Kidney (tissue), 14 donors: ENCODE results near the gene PSMC5. TPM values are rescaled to one million over a fixed set of nuclear protein-coding genes. Genes with fewer than 3 reads are reported as not detected.

ENCODE experiments used
- DNase-seq, 5 donors: peaks; one replicate each; pipeline ENCODE4 v3.0.0-alpha.2; 2013 to 2020
- FAIRE-seq: peaks from 2 replicates; lab custom pipeline; 2012; peaks lifted over from hg19 to GRCh38; lab: Jason Lieb, UNC
- H3K27ac ChIP-seq, 2 donors: one replicate each; pipeline ENCODE4 v1.7.0; 2013; ENCODE audit warnings: low read depth in 2 of 2, low read length in 2 of 2, inconsistent platforms in 1 of 2
- H3K27me3 ChIP-seq: one replicate; pipeline ENCODE4 v1.7.1; 2013; ENCODE audit warnings: low read length, inconsistent platforms; ENCODE audit not compliant: control insufficient read depth, insufficient read depth
- H3K36me3 ChIP-seq, 3 donors: one replicate each; pipeline versions ENCODE4 v1.7.0 to v1.7.1; 2013; ENCODE audit warnings: low read length in 3 of 3, control low read depth in 1 of 3, inconsistent platforms in 1 of 3; ENCODE audit not compliant: insufficient read depth in 3 of 3, control insufficient read depth in 2 of 3
- H3K4me1 ChIP-seq, 3 donors: one replicate each; pipeline versions ENCODE4 v1.7.0 to v1.7.1; 2013; ENCODE audit warnings: low read length in 3 of 3, inconsistent platforms in 1 of 3, low read depth in 1 of 3; ENCODE audit not compliant: control insufficient read depth in 2 of 3, insufficient read depth in 2 of 3
- H3K4me3 ChIP-seq, 3 donors: one replicate each; pipeline versions ENCODE4 v1.7.0 to v1.8.1; 2013; ENCODE audit warnings: low read length in 3 of 3, control low read depth in 1 of 3, inconsistent platforms in 1 of 3
- H3K9ac ChIP-seq, 3 donors: one replicate each; pipeline versions ENCODE4 v1.7.0 to v1.7.1; 2013; ENCODE audit warnings: low read length in 3 of 3, control low read depth in 1 of 3, inconsistent platforms in 1 of 3
- H3K9me3 ChIP-seq, 3 donors: one replicate each; pipeline versions ENCODE4 v1.7.0 to v1.7.1; 2013; ENCODE audit warnings: low read length in 3 of 3, control low read depth in 1 of 3, inconsistent platforms in 1 of 3; ENCODE audit not compliant: control insufficient read depth in 2 of 3, insufficient read depth in 1 of 3
- intact Hi-C: fragments of 100-400 bp; cut with DNase I; formaldehyde crosslinking; loops from one replicate; pipeline ENCODE4 v1.11.1; 2022
- polyA plus RNA-seq: library from polyadenylated mRNA; stranded (reverse); fragments of 350-450 nt; fragmentation: Illumina TruSeq; extraction: RNeasy Lipid Tissue Mini Kit (QIAGEN cat#74804); gene quantifications from one replicate; pipeline ENCODE4 v1.2.3, GENCODE V29; 2014; ENCODE audit warnings: low read depth, low replicate concordance; ENCODE audit not compliant: insufficient read depth
- total RNA-seq: library from RNA; stranded (reverse); fragmentation: NEBNext Ultra II Directional; extraction: Animal tissue kit (Norgen Biotek cat#: 25700); gene quantifications from one replicate; pipeline ENCODE4 v1.2.1, GENCODE V29; 2021
- TF ChIP-seq, protein P1 (sequence below): IDR thresholded peaks from 3 replicates; pipeline ENCODE4 v1.5.1; 2012; ENCODE audit warnings: mild to moderate bottlenecking, moderate library complexity, borderline replicate concordance; ENCODE audit not compliant: insufficient read depth; ENCODE audit errors: extremely low read depth
- donor health status: control.
- donor health status: control.
- donor health status: control.
- donor health status: control.
- donor health status: control.
- donor health status: DM: yes; HTN: yes; CAD: no.
- donor health status: Normal renal cell carcinoma (clear cell type).

PSMC5 gene
- total and polyA plus RNA-seq, 2 donors from 2014 or later: 145 to 247 TPM

DNA sequence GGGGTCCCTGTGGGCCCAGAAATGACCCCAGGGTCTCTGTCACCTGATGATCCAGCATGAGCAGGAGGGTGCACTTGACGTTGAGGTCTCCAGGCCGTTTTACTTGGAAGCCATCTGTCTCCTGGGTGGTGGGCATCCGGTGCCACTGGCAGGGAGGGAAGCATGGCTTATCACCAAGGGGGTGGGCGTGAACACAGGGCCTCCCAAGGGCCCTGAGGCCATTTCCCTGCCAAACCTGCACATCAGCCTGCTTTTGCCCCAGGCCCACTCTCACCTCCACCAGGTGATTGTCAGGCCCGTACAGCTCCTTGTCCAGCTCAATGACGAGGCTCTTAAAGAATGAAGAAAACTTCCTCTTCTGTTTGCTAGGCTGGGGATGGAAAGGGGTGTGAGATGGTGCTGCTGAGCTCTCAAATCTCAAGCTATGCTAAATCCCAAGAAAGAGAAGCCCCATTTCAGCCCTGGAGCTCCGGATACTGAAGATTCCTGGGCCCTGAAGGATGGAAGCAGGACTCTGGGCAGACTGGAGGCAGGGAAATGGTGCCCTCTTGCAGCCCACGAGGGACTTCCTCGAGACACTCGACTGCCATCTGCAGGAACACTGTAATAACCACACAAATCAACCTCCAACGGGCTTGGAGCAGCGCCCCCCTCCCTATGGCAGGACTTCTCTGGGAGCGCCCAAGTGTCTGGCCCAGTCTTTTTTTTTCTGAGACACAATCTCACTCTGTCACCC lies 7.4 kb downstream of the PSMC5 start:
- Histone ChIP-seq H3K4me1 (peaks cover 0 to 18% (median 7%) of the 10 kb centered on the region in 3 donors), H3K27me3 (no peaks in the 10 kb centered on the region), H3K27ac (no peak overlapping the region), H3K9ac (no peak overlapping the region), H3K9me3 (no peaks in the 10 kb centered on the region), H3K4me3 (no peak overlapping the region), H3K36me3 (peaks cover 9 to 59% (median 43%) of the 10 kb centered on the region in 3 donors)
- DNase-seq (peak; percentile 65 to 82 (median 71)), FAIRE-seq (no peak)
- intact Hi-C loops: no loop called here
- TF ChIP-seq, protein P1, sequence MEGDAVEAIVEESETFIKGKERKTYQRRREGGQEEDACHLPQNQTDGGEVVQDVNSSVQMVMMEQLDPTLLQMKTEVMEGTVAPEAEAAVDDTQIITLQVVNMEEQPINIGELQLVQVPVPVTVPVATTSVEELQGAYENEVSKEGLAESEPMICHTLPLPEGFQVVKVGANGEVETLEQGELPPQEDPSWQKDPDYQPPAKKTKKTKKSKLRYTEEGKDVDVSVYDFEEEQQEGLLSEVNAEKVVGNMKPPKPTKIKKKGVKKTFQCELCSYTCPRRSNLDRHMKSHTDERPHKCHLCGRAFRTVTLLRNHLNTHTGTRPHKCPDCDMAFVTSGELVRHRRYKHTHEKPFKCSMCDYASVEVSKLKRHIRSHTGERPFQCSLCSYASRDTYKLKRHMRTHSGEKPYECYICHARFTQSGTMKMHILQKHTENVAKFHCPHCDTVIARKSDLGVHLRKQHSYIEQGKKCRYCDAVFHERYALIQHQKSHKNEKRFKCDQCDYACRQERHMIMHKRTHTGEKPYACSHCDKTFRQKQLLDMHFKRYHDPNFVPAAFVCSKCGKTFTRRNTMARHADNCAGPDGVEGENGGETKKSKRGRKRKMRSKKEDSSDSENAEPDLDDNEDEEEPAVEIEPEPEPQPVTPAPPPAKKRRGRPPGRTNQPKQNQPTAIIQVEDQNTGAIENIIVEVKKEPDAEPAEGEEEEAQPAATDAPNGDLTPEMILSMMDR: peak; percentile 56

DNA sequence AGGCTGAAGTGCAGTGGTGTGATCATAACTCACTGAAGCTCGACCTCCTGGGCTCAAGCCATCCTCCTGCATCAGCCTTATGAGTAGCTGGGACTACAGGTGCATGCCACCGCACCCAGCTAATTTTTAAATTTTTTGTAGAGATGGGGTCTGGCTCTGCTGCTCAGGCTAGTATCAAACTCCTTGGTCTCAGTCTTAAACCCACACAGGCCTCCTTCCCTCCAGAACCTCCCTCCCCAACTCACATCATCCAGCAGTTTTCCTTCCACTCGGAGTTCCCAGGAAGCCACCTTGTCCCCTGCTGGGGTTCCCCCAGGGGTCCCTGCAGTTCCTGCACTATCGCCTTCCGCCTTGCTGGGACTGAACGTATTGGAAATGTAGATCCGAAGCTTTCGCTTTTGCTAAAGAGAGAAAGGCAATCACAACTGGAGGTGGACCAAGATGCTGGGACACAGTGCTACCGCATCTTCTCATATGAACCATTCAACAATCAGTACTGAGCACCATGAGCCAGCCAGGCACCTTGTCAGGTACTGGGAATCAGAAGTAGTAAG lies 8.0 kb downstream of the PSMC5 start:
- Histone ChIP-seq H3K9ac (no peak overlapping the region), H3K27me3 (no peaks in the 10 kb centered on the region), H3K4me3 (no peak overlapping the region), H3K36me3 (peaks cover 3 to 52% (median 37%) of the 10 kb centered on the region in 3 donors), H3K9me3 (no peaks in the 10 kb centered on the region), H3K27ac (no peak overlapping the region), H3K4me1 (peaks cover 0 to 18% (median 7%) of the 10 kb centered on the region in 3 donors)
- no peak for FAIRE-seq
- intact Hi-C loops: no loop called here
- no peak for DNase-seq
- TF ChIP-seq, protein P1: no peak

DNA sequence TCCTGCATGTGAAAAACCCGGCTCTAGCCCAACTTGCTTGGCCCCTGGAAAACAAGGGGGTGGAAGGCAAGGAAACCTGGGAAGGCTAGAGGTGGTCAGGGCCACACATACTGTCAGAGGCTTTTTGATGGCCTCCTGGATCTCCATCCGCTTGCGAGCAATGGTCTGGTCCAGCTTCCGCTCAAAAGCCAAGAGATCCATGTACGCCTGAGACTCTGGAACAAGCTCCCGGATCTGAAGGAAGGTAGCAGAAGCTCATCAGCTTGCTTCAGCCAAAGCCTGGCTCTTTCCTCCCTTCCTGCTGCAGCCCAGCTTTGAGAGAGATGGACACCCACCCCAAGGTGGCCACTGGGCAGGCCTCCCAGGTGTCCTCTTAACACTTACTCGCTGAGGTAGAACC lies 9.6 kb downstream of the PSMC5 start:
- H3K4me1 ChIP-seq: peaks cover 0 to 32% (median 21%) of the 10 kb centered on the region in 3 donors
- no peak overlapping the region for H3K4me3 ChIP-seq
- DNase-seq (no peak), FAIRE-seq (no peak)
- peaks cover 0 to 36% (median 23%) of the 10 kb centered on the region in 3 donors for H3K36me3 ChIP-seq
- no peak overlapping the region for H3K9ac ChIP-seq
- H3K9me3 ChIP-seq: no peaks in the 10 kb centered on the region
- no peaks in the 10 kb centered on the region for H3K27me3 ChIP-seq
- TF ChIP-seq, protein P1: no peak
- H3K27ac ChIP-seq: no peak overlapping the region
- intact Hi-C loops: no loop called here
